Occipital lobe (tissue), 2 donors: ENCODE data around the gene RMI2. TPM values are rescaled to one million over a fixed set of nuclear protein-coding genes. Genes with fewer than 3 reads are reported as not detected.

Experiments
- DNase-seq: peaks from one replicate; lab custom pipeline; 2025; lab: John Stamatoyannopoulos, UW
- total RNA-seq: library from RNA; depleted of rRNA; stranded (reverse); fragments of >200 nt; gene quantifications from one replicate; pipeline ENCODE4 v1.2.3, GENCODE V29; 2014

The RMI2 gene
- total RNA-seq, 1 donor from 2014 or later = 4.1 TPM

DNA sequence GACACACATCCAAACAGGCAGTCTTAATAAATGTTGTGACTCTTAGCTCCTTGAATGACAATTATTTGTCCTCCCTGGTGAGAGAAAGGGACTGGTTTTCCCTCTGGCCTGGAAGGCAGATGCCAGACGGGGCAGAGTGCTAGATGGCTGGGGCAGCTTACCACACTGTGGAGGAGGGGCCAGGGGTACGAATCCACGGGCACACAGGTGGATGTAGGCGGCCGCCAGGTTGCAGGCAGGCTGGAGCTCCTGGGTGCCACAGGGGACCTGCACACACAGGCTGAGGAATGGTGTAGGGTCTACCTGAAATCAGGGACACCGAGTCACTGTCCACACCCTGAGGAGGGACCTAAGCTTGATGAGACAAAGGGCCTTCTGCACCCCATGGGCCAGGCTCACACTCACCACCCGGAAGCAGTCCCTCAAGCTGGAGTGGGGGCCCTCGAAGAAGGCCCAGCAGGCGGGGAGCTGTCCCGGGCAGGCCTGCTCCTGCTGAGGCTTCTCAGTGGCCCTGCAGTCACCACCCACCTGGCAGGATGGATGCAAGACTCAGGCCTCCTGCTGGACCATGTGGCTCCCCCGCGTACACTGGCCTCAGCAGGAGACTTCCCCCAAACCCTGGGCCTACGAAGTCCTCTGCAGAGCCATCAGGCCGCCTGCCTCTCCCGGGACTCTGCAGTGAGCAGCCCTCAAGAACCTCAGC is 38.4 kb downstream of the RMI2 start:
- DNase-seq = no peak

DNA sequence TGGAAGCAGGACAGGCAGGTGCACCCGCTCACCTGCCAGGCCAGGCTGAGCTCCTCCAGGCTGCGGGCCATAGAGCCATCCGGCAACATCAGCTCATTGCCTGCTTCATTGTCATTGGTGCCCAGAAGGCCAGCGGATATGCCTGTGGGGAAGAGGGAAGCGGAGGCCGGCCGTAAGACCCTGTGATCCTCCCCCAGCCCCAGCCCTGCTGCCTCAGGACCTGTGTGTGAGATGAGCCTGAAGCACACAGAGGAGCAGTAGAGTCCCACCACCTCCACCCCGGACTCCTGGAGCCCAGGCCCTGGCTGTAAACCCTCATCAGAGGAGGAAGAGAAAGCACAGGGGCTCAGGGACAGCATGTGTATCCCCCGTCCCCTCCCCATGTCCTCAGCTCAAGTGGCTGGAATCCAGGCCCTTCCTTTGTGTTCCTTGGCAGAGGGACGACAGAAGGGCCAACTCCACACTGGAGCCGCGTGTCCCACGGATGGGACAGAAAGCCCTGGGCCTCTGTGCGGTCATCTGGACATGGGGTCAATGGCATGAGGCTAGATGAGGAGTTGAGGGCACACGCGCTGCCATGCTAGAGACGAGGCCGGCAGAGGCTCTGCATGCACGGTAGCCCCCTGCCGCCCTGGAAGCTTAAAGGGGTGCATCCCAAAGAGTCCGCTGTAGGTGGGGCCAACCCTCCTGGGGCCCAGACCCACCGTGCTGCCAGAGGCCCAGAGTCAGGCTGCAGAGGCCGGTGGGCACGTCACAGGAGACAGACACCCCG is 39.1 kb downstream of the RMI2 start:
- DNase-seq = no peak

DNA sequence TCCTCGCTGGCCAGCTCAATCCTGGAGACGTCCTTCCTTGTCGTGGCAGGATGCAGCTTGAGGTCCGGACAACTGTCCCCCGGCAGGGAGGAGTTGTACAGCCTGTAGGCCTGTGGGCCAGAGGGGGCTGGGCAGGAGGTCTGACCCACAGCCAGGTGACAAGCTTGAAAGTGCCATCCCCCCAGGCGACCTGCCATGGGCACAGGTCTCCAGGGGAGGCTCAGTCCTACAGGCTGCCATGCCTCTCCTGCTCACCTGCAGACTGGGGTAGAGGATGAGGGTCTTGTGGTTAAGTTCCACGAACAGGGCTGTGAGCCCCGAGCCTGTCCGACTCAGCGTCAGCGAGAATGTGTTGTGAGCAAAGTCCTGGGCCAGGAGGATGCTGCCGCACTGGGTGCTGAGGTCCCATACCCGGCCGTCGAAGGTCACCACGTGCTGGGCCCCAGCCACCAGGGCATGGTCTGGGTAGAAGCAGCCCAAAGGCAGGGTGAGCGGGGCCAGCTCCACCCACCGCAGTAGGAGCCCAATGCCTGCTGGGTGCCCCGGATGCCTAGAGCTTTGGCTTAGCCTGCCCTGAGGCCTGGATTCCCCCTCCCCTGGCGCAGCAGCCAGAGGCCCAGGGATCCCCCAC is 39.8 kb downstream of the RMI2 start:
- DNase-seq = no peak

DNA sequence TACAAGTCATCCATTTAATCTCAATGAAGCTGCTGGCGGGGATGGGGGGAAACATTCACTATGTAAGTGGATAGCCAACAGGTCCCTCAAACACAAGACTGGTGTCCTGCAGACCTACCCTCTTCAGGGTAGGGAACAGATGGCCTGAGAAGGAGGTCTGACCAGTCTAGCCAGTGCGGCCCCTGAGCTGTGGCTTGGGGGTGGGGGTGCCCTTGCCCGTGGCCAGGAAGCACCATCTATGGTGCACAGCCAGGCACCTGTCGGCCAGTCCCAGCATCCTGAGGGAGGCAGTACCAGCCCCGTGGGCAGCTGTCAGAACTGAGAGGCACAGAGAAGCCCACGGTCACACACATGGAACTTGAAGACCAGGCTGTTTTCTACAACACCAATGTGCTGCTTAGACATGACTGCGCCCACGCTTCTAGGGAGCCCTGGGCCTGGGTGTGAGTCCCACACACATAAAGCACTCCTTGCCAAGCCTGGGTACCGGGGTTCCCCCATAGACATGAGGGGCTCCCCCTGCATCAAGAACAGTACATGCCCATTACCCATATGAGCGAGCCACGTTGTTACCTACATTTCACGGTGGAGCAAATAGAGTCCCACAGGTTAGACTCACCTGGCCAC is 40.9 kb downstream of the RMI2 start:
- no peak for DNase-seq

GRCh38 chr16:11386791-11387546 is 41.7 kb downstream of the RMI2 start:
- DNase-seq = no peak

DNA sequence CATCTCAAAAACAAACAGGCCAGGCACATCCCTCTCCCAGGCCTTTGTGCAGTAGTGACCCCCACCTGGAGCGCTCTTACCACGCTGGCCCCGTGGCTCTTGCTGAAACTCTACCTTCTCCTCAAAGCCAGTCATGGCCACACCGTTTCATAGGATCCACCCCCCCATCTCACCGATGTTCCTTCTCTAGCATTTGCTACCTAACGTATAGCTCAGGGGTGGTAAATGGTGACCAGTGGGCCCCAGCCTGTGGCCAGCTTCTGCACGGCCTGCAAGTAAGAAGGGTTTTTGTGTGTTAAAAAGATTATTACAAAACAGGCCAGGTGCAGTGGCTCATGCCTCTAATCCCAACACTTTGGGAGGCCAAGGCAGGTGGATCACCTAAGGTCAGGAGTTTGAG is 43.8 kb downstream of the RMI2 start:
- no peak for DNase-seq

DNA sequence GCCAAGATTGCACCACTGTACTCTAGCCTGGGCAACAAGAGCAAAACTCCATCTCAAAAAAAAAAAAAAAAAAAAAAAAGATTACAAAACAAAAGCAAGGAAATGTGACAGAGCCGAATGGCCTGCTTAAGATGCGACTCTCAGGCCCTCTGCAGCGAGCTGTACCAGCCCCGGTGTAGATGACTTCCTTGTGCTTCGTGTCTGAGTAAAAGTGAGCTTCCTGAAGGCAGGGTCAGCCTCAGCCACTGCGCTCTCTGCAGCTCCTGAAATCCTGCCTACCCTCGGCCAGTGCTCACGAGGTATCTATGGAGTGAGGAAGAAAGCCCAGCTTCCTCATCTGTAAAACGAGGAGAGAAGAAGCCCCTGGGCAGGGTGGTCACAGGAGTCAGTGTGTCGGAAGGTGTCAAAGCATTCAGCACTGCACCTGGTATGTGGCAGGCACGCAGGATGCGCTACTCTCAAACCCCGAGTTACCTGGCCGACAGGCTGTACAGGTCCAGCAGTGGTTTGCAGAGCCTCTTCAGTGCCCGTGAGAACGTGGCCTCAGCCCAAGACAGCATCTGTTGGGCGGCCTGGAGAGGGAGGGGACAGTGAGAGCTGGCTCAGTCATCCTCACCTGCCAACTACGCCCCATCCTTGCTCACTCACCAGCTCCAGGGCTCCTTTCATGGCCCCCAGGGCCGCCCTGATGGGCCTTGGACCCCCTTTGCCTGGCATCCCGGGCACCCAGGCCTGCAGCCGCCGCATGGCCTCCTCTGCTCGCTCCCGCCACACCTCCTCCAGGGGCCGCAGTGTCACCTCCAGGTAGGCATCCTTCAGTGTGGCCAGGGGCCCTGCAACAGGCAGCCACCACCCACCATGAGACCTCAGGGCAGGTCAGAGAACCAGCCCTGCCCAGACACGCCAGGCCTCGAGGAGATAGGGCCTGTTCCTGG is 44.6 kb downstream of the RMI2 start:
- no peak for DNase-seq

- DNase-seq = no peak
These were observed 45.6 kb downstream of the RMI2 start for GRCh38 chr16:11390573-11391495.

DNA sequence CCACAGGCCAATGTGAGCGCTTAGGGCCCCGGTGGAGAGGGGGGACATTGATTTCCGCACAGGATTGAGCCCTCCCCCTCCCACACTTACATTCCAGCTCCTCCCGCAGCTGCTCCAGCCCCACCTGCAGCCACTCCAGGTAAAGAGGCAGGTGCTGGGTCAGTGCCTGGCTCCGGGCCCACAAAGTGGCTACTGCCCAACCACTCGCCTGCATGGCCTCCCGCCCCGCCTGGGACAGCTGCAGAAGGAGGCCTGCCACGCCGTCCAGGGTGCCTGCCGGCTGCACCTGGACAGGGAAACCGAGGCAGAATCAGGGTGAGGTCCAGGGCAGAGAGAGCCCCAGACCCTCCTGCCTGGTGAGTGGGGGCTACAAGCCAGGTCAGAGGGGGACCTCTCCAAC is 46.3 kb downstream of the RMI2 start:
- DNase-seq = no peak

DNA sequence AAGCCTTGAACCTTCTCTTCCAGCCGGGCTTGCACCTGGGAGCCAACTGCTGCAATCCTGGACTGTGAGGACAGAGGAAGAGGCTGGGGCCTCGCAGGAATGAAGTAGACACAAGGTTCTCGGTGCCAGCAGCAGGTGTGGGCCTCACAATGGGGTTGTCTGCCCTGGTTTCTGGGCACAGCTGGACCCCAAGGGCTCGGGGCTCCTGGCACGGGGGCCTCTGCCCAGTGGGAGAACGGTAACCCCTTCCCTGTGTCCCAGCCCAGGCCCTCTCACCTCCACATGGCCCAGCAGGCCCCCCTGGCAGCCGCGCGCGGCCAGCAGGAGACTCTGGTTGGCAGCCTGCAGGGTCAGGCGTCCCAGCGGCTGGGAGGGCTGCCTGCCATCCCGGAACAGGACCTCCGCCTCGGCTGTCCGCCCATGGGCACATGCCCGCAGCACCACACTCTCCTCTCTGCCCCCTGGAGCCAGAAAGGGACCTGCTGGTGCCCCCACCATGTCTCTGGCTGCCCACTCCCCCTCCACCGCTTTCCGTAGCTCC is 46.9 kb downstream of the RMI2 start:
- no peak for DNase-seq

GRCh38 chr16:11393366-11393765 is 48.1 kb downstream of the RMI2 start:
- DNase-seq = no peak

- DNase-seq = no peak
These were observed 48.8 kb downstream of the RMI2 start for GRCh38 chr16:11393861-11394592.

GRCh38 chr16:11394593-11394960 is 49.3 kb downstream of the RMI2 start:
- no peak for DNase-seq

GRCh38 chr16:11395008-11395948 is 50.0 kb downstream of the RMI2 start:
- DNase-seq = no peak

- DNase-seq = no peak
These were observed 50.6 kb downstream of the RMI2 start for GRCh38 chr16:11395949-11396240.

- peak; percentile 21 for DNase-seq
These were observed 51.2 kb downstream of the RMI2 start for GRCh38 chr16:11396241-11397048.
